Measurements from ENCODE around the gene KIF5C. TPM values are rescaled to one million over a fixed set of nuclear protein-coding genes. Genes with fewer than 3 reads are reported as not detected.
"Not testable (repeated sequence)": the region's sequence is repeated elsewhere in the genome, so short reads cannot be mapped to it uniquely, and the experiment has no call there.

The KIF5C gene
- total RNA-seq, 1 donor from 2014 or later: not detected

DNA sequence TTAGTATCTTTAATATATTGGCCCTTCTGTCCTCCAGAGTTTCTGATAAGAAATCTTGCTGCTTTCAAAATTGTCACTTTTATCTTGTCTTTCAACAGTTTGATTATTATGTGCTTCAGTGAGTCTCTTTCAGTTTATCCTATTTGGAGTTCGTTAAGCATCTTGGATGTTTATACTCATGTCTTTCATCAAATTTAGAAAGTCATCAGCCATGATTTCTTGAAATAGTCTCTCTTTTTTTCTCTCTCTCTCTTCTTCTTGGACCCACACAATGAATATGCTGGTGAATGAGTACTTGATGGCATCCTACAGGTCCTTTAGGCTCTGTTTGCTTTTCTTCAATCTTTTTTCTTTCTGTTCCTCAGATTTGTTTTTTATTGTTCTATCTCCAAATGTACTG lies 26.9 kb upstream of the KIF5C start:
- TF ChIP-seq, protein P1, sequence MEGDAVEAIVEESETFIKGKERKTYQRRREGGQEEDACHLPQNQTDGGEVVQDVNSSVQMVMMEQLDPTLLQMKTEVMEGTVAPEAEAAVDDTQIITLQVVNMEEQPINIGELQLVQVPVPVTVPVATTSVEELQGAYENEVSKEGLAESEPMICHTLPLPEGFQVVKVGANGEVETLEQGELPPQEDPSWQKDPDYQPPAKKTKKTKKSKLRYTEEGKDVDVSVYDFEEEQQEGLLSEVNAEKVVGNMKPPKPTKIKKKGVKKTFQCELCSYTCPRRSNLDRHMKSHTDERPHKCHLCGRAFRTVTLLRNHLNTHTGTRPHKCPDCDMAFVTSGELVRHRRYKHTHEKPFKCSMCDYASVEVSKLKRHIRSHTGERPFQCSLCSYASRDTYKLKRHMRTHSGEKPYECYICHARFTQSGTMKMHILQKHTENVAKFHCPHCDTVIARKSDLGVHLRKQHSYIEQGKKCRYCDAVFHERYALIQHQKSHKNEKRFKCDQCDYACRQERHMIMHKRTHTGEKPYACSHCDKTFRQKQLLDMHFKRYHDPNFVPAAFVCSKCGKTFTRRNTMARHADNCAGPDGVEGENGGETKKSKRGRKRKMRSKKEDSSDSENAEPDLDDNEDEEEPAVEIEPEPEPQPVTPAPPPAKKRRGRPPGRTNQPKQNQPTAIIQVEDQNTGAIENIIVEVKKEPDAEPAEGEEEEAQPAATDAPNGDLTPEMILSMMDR (IDR thresholded peaks at IDR 0.05; ENCODE audit: insufficient read depth, low read length, severe bottlenecking): no peak
- H3K36me3 ChIP-seq (ENCODE audit: control insufficient read depth, insufficient read depth, low read length): no peaks in the 10 kb centered on the region
- no peak overlapping the region for H3K4me3 ChIP-seq (ENCODE audit: low read depth, low read length)
- H3K27me3 ChIP-seq (ENCODE audit: control insufficient read depth, insufficient read depth, low read length): no peaks in the 10 kb centered on the region
- FAIRE-seq (no peak), DNase-seq (ENCODE audit: low read depth) (no peak)

DNA sequence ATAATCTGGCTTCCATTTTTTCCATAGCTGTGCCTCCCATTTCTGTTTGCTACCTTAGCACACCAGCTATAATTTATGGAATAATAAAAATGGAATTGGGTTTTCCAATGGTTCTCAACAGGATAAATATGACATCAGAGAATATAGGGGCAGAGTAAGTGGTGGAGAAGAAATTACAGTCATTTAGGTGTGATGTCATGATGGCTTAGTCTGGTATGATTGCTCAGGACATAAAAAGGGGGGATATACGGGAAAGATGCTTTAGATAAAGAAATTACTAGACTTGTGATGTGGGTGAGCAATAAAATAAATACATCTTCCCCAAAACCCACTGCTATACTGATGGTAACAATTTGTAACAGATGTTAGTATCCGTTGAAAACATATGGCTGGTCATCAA lies 21.6 kb upstream of the KIF5C start:
- no peak for FAIRE-seq
- Histone ChIP-seq H3K27me3 (ENCODE audit: control insufficient read depth, insufficient read depth, low read length) (no peaks in the 10 kb centered on the region), H3K4me3 (ENCODE audit: low read depth, low read length) (no peak overlapping the region), H3K36me3 (ENCODE audit: control insufficient read depth, insufficient read depth, low read length) (no peaks in the 10 kb centered on the region)
- no peak for DNase-seq (ENCODE audit: low read depth)
- TF ChIP-seq, protein P1 (IDR thresholded peaks at IDR 0.05; ENCODE audit: insufficient read depth, low read length, severe bottlenecking): no peak

DNA sequence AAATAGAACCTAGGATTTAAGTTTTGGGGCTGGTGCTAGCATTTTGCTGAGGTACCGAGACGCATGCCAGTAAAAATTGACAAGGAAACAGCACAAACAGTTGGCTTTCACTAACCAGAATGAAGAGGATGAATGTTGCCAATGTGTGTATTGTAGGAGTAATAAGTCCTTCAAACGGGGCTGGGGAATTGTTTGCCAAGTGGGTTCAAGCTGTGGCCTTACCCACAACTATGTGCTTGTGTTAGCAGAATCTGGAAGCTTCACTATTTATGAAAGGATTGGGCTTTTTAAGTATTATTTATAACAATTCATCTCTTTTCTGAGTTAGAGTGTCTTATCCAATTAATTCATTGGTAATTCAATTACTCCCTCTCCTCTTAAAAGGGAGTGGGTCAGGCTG lies 15.0 kb upstream of the KIF5C start:
- TF ChIP-seq, protein P1 (IDR thresholded peaks at IDR 0.05; ENCODE audit: insufficient read depth, low read length, severe bottlenecking): no peak

DNA sequence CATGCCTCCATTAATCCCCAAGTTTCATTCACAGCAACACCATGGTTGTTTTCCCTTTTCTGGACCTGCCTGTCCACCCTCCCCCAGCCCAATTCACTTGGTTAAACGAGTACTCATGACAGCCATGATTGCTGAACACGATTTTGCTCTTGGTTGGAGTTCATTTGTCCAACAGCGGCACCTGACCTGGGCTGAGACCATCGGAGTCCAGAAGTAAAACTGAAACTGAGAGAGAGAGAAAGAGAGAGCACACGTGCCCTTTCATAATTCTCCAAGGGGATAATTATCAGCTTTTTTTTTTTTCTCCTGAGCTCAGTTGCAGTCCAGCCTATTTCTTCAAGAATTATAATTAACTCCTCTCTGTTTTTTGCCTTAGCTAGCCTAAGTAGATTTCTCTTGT lies 13.7 kb upstream of the KIF5C start:
- no peak for FAIRE-seq
- TF ChIP-seq, protein P1 (IDR thresholded peaks at IDR 0.05; ENCODE audit: insufficient read depth, low read length, severe bottlenecking): no peak
- Histone ChIP-seq H3K27me3 (ENCODE audit: control insufficient read depth, insufficient read depth, low read length) (no peaks in the 10 kb centered on the region), H3K36me3 (ENCODE audit: control insufficient read depth, insufficient read depth, low read length) (no peaks in the 10 kb centered on the region), H3K4me3 (ENCODE audit: low read depth, low read length) (no peak overlapping the region)
- no peak for DNase-seq (ENCODE audit: low read depth)

More for the DNA sequence above, 15.0 kb upstream of the KIF5C start:
- H3K27me3 ChIP-seq (ENCODE audit: control insufficient read depth, insufficient read depth, low read length): no peaks in the 10 kb centered on the region
- DNase-seq (ENCODE audit: low read depth) (no peak), FAIRE-seq (no peak)
- H3K36me3 ChIP-seq (ENCODE audit: control insufficient read depth, insufficient read depth, low read length): no peaks in the 10 kb centered on the region
- no peak overlapping the region for H3K4me3 ChIP-seq (ENCODE audit: low read depth, low read length)

DNA sequence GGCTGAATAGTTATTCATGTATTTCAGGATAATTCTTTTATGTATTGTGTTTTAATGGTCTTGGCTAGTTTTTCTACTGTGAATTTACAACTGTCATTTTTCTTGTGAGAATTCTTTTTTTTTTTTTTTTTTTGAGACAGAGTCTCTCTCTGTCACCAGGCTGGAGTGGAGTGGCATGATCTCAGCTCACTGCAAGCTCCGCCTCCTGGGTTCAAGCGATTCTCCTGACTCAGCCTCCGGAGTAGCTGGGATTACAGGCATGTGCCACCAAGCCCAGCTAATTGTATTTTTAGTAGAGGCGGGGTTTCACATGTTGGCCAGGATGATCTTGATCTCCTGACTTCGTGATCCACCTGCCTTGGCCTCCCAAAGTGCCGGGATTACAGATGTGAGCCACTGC lies 12.5 kb upstream of the KIF5C start:
- FAIRE-seq; H3K36me3 ChIP-seq (ENCODE audit: control insufficient read depth, insufficient read depth, low read length); H3K4me3 ChIP-seq (ENCODE audit: low read depth, low read length); H3K27me3 ChIP-seq (ENCODE audit: control insufficient read depth, insufficient read depth, low read length); DNase-seq (ENCODE audit: low read depth): not testable (repeated sequence)

DNA sequence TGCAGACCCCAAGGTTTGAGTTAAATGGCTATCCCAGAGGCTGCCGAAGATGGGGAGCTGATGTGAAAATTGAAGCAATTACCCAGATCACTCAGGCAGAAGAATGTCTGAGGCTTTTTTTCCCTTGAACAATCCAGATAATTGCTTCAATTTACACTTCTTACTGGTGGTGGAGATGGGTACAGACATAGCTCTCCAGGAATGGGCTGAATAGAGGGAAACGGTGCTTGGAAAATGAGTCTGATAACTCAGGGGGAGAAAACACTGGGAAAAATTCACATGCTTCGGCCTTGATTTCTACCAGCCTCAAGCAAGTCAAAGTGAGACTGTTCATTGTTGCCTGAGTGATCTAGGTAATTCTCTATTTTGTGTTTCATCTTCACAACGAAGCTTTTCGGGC lies 9.5 kb upstream of the KIF5C start:
- TF ChIP-seq, protein P1 (IDR thresholded peaks at IDR 0.05; ENCODE audit: insufficient read depth, low read length, severe bottlenecking): no peak
- no peak for DNase-seq (ENCODE audit: low read depth)
- FAIRE-seq: no peak

More for the DNA sequence above, 9.5 kb upstream of the KIF5C start:
- Histone ChIP-seq H3K4me3 (ENCODE audit: low read depth, low read length) (no peak overlapping the region), H3K36me3 (ENCODE audit: control insufficient read depth, insufficient read depth, low read length) (no peaks in the 10 kb centered on the region), H3K27me3 (ENCODE audit: control insufficient read depth, insufficient read depth, low read length) (no peaks in the 10 kb centered on the region)
